OCI-LY1 (cell line): ENCODE data around the gene DNAH8.

Experiments
- CTCF ChIP-seq: fragments of 200-600 bp; sonication (generic), shearing (Covaris generic); IDR thresholded peaks from 2 replicates; pipeline ENCODE4 v1.5.1; 2017; ENCODE audit warnings: mild to moderate bottlenecking, antibody characterized with exemption, low read length, moderate library complexity, mixed read lengths
- EZH2 ChIP-seq: fragments of 200-600 bp; sonication (generic), shearing (Covaris generic); IDR thresholded peaks from 2 replicates; pipeline ENCODE4 v1.8.0; 2017; ENCODE audit warnings: borderline replicate concordance, mixed run types, mild to moderate bottlenecking, antibody characterized with exemption, low read length, moderate library complexity, mixed read lengths

- TF ChIP-seq CTCF (no peak), EZH2 (no peak)
These were observed 92.9 kb downstream of the DNAH8 start for GRCh38 chr6:38808039-38808438.
